ENCODE measurements around the gene NCAPD3. TPM values are rescaled to one million over a fixed set of nuclear protein-coding genes. Genes with fewer than 3 reads are reported as not detected.
A peak's percentile ranks its signal among the peaks of the same experiment; 100 is the strongest.

NCAPD3 gene
- total RNA-seq, 1 experiment from 2014 or later, result 85.0 TPM

DNA sequence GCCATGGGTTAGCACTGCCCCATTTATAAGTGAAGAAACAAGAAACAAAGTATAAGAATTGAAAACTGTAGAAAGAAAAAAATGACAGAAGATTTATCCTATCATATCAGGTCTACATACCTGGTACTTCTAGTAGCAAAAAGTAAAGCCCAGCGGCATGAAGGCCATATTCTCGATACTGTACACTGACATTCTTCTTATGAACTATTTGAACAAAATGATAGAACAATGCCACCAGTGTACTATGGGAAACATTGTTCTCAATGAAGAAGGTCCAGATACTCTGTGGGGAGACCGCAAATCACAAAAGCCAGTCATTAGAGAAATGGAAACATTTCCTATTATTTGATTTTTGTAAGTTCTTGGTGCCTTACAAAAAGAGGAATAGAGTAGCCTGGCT is 7.0 kb downstream of the NCAPD3 start:
- POLR2A ChIA-PET (ENCODE audit: unreplicated experiment), result no interaction called here
- BruUV-seq (replicated peaks), result no TSS peak
- no peaks in the 10 kb centered on the region for H3K4me1 ChIP-seq (ENCODE audit: insufficient read depth, low read length)
- no peak for TF ChIP-seq EZH2 (IDR thresholded peaks at IDR 0.05; ENCODE audit: low read length, unreplicated experiment)
- TF ChIP-seq, protein P1, sequence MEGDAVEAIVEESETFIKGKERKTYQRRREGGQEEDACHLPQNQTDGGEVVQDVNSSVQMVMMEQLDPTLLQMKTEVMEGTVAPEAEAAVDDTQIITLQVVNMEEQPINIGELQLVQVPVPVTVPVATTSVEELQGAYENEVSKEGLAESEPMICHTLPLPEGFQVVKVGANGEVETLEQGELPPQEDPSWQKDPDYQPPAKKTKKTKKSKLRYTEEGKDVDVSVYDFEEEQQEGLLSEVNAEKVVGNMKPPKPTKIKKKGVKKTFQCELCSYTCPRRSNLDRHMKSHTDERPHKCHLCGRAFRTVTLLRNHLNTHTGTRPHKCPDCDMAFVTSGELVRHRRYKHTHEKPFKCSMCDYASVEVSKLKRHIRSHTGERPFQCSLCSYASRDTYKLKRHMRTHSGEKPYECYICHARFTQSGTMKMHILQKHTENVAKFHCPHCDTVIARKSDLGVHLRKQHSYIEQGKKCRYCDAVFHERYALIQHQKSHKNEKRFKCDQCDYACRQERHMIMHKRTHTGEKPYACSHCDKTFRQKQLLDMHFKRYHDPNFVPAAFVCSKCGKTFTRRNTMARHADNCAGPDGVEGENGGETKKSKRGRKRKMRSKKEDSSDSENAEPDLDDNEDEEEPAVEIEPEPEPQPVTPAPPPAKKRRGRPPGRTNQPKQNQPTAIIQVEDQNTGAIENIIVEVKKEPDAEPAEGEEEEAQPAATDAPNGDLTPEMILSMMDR (conservative IDR thresholded peaks at IDR 0.05; ENCODE audit: low read depth, low read length), result no peak
- no peak for TF ChIP-seq EZH2phosphoT487 (IDR thresholded peaks at IDR 0.05; ENCODE audit: borderline replicate concordance, low read length)
- peaks cover 25% of the 10 kb centered on the region for H4K20me1 ChIP-seq (ENCODE audit: low read length)
- peaks cover 85% of the 10 kb centered on the region for H3K79me2 ChIP-seq (ENCODE audit: low read length)
- no peak overlapping the region for H2AFZ ChIP-seq (ENCODE audit: low read length)
- DNase-seq (no peak), ATAC-seq (no peak)
- H3K9me2 ChIP-seq (replicated peaks; ENCODE audit: low read length), result no peaks in the 10 kb centered on the region
- intact Hi-C loops (cut with micrococcal nuclease), result no loop called here
- no peaks in the 10 kb centered on the region for H3K9me3 ChIP-seq (ENCODE audit: low read length)
- no peak overlapping the region for H3K9ac ChIP-seq (ENCODE audit: low read length)
- H3K27ac ChIP-seq (ENCODE audit: low read length), result no peak overlapping the region
- no peak overlapping the region for H3K4me3 ChIP-seq (ENCODE audit: low read length)
- H3K36me3 ChIP-seq (ENCODE audit: low read depth, low read length), result peaks cover 42% of the 10 kb centered on the region
- no peaks in the 10 kb centered on the region for H3K27me3 ChIP-seq (ENCODE audit: low read length)
- H3K4me2 ChIP-seq (ENCODE audit: low read length), result no peak overlapping the region
- CTCF ChIA-PET, result no interaction called here
- no peaks in the 10 kb centered on the region for H3F3A ChIP-seq (ENCODE audit: low read length, unreplicated experiment)

GRCh38 chr11:134215836-134216235 is 7.9 kb downstream of the NCAPD3 start:
- CTCF ChIA-PET, result no interaction called here
- Histone ChIP-seq H3K27ac (ENCODE audit: low read length) (no peak overlapping the region), H3K4me2 (ENCODE audit: low read length) (no peak overlapping the region), H3K9ac (ENCODE audit: low read length) (no peak overlapping the region), H4K20me1 (ENCODE audit: low read length) (peaks cover 20% of the 10 kb centered on the region), H2AFZ (ENCODE audit: low read length) (no peak overlapping the region), H3K36me3 (ENCODE audit: low read depth, low read length) (peaks cover 44% of the 10 kb centered on the region), H3K4me1 (ENCODE audit: insufficient read depth, low read length) (no peaks in the 10 kb centered on the region), H3K4me3 (ENCODE audit: low read length) (no peak overlapping the region), H3K9me3 (ENCODE audit: low read length) (no peaks in the 10 kb centered on the region), H3K9me2 (replicated peaks; ENCODE audit: low read length) (no peaks in the 10 kb centered on the region), H3F3A (ENCODE audit: low read length, unreplicated experiment) (no peaks in the 10 kb centered on the region), H3K27me3 (ENCODE audit: low read length) (no peaks in the 10 kb centered on the region), H3K79me2 (ENCODE audit: low read length) (peaks cover 85% of the 10 kb centered on the region)
- intact Hi-C loops (cut with micrococcal nuclease), result no loop called here
- TF ChIP-seq, protein P1 (conservative IDR thresholded peaks at IDR 0.05; ENCODE audit: low read depth, low read length), result no peak
- TF ChIP-seq EZH2phosphoT487 (IDR thresholded peaks at IDR 0.05; ENCODE audit: borderline replicate concordance, low read length) (no peak), EZH2 (IDR thresholded peaks at IDR 0.05; ENCODE audit: low read length, unreplicated experiment) (no peak)
- BruUV-seq (replicated peaks), result no TSS peak
- DNase-seq (no peak), ATAC-seq (no peak)
- POLR2A ChIA-PET (ENCODE audit: unreplicated experiment), result no interaction called here

DNA sequence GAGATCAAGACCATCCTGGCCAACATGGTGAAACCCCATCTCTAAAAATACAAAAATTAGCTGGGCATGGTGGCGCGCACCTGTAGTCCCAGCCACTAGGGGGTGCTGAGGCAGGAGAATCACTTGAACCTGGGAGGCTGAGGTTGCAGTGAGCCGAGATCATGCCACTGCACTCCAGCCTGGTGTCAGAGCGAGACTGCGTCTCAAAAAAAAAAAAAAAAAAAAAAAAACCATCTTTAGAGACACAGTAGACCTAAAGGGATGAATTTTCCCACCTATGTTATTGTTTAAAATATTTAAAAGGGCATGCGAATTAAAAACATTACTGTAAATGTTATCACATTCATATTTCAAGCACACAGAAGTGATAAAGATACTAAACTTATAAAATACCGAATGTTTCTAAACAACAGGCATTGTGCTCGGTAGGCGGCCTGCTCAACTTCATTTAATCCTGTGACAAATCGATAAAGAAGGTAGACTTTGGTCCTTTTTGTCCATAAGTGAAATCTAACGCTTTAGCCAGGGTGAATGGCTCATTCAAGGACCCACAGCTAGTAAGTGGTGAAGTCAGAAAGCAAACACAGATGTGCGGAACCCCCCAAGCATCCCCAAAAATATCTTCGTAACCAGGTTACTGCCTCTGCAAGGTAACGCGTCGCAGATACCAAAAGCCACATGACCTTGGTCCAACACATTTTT is 16.1 kb downstream of the NCAPD3 start:
- Histone ChIP-seq H3F3A (ENCODE audit: low read length, unreplicated experiment) (no peaks in the 10 kb centered on the region), H3K9me3 (ENCODE audit: low read length) (no peaks in the 10 kb centered on the region), H2AFZ (ENCODE audit: low read length) (no peak overlapping the region), H4K20me1 (ENCODE audit: low read length) (no peaks in the 10 kb centered on the region), H3K4me1 (ENCODE audit: insufficient read depth, low read length) (no peaks in the 10 kb centered on the region), H3K27ac (ENCODE audit: low read length) (no peak overlapping the region), H3K36me3 (ENCODE audit: low read depth, low read length) (peaks cover 74% of the 10 kb centered on the region), H3K79me2 (ENCODE audit: low read length) (peaks cover 21% of the 10 kb centered on the region), H3K4me2 (ENCODE audit: low read length) (no peak overlapping the region), H3K27me3 (ENCODE audit: low read length) (no peaks in the 10 kb centered on the region), H3K9ac (ENCODE audit: low read length) (no peak overlapping the region), H3K4me3 (ENCODE audit: low read length) (no peak overlapping the region), H3K9me2 (replicated peaks; ENCODE audit: low read length) (no peaks in the 10 kb centered on the region)
- CTCF ChIA-PET, result no interaction called here
- intact Hi-C loops (cut with micrococcal nuclease), result loop anchor here (2.0 kb wide), 1 partner anchor 37 kb away; no protein-coding TSS in a partner anchor
- no peak for TF ChIP-seq EZH2 (IDR thresholded peaks at IDR 0.05; ENCODE audit: low read length, unreplicated experiment)
- TF ChIP-seq, protein P1 (conservative IDR thresholded peaks at IDR 0.05; ENCODE audit: low read depth, low read length), result peak; percentile 75
- TF ChIP-seq EZH2phosphoT487 (IDR thresholded peaks at IDR 0.05; ENCODE audit: borderline replicate concordance, low read length), result no peak
- ATAC-seq (peak; percentile 35), DNase-seq (peak; percentile 46)
- POLR2A ChIA-PET (ENCODE audit: unreplicated experiment), result no interaction called here
- no TSS peak for BruUV-seq (replicated peaks)

Measured in PC-3 (cell line).